CD4-positive, alpha-beta T cell treated with Interleukin-15 for 4 hours (primary cell): ENCODE results near the gene ZNRF3.
"Not testable (repeated sequence)": the region's sequence is repeated elsewhere in the genome, so short reads cannot be mapped to it uniquely, and the experiment has no call there.

Experiments used
- DNase-seq: peaks from one replicate; pipeline ENCODE4 v3.0.0-alpha.2; 2020; ENCODE audit warnings: low spot score

Gene ZNRF3

DNA sequence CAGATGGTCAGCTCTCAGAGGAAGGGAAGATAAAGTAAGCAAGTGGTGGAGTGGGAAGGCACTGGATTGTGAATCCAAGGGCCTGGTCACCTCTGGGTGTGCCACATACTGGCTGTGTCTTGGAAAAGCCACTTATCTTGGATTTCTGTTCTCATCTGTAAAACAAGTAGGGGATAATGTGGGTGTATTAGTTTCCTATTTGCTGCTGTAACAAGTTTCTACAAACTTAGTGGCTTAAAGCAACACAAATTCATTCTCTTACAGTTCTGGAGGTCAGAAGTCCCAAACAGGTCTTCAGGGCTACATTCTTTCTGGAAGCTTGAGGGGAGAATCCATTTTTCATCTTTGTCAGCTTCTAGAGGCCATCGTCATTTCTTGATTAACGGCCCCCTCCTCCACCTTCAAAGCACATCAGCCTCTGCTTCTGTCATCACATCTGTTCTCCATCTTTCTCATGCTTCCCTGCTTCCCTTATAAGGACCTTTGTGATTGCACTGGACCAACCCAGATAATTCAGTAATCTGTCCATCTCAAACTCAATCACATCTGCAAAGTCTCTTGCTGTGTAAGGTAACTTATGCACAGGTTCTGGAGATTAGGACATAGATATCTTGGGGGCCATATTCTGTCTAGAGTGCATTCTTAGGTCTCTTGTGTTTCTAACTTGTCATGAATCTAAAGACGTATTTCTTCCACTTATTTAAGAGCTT, 102.4 kb downstream of the ZNRF3 start:
- no peak for DNase-seq

GRCh38 chr22:28986366-28986765, 103.0 kb downstream of the ZNRF3 start:
- DNase-seq = no peak

DNA sequence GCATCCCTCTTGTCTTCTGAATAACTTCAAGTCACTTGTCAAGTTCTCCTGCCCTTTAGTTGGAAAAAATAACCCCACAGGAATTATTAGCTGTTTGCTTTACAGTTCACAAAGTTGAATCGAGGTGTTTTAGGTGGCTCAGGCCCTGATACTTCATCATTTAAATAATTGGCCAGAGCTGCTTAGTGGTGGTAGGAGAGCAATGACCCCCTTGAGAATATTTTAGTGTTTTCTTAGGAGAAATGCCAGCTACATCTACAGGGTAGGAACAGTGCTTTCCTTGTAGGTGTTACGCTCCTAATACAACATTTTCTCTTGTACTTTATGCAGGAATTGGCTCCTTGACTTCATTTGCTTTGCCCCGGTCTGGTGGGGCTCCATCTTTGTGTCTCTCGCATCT, 105.1 kb downstream of the ZNRF3 start:
- DNase-seq = no peak

GRCh38 chr22:28989035-28989464, 105.7 kb downstream of the ZNRF3 start:
- no peak for DNase-seq

- DNase-seq = no peak
Measured at GRCh38 chr22:28989484-28989883, 106.1 kb downstream of the ZNRF3 start.

DNA sequence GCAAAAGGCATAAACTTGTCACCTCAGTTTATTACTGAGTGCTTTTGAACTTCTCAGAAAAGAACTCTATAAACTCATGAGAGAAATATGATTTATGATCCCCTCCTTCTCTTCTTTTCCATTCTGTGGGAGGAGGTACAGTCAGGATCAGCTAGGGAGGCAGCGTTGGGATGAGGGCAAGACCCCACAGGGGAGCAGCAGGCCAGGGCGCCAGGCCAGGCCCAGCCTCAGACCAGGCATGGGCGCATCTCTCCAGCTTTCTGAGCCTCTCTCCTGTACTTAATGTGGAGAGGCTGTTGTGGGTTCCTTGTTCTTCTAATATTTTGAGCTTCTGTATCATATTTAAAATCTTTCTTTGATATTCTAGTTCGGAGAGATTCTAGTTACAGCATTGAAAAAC, 106.5 kb downstream of the ZNRF3 start:
- no peak for DNase-seq

DNA sequence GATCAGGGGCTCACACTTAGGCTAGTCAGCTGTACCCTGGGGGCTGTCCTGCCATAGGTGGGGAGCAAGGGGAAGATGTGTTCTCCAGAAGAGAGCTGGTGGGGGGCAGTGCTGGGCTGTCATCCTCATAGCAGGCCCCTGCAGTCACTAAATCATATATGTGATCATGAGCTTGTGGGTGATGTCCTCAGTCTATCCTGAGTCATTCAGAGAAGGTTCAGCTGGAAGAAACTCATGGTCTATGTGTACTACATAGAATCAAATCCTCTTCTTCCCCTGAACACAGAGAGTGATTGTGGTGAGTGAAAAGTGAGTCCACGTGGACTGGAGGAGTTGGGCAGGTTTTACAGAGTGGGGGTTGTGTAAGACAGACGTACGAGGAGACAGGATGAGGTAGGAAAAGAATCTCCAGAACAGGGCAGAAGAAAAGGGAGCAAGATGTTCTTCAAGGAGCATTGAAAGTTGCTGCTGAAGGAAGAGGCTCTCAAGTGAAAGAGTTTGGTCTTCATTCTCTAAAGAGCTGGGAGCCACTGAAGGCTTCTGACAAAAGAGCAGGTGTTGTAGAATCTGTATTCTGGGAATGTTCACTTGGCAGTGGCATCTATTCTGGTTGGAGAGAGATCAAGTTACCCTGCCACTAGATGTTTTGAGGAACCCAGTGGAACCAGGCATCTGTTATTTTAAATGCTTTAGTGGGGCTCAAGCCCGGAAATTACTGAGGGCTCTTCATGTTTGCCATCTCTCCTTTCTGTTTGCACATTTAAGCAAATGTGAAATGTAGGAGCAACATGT, 109.4 kb downstream of the ZNRF3 start:
- no peak for DNase-seq

DNA sequence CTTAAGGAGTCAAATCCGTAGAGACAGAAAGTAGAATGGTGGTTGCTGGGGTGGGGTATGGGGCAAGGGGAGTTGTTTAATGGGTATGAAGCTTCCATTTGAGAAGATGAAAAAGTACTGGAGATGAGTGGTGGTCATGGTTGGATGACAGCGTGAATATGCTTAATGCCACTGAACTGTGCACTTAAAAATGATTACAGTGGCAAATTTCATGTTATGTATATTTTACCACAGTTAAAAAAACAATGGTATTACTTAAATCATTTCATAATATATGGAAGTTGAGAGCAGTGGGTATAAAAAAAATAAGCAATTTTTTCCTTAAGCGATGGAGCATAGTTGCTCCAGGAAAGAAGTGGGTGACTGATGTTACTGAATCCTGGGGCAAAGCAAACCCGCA, 111.2 kb downstream of the ZNRF3 start:
- DNase-seq = no peak

DNA sequence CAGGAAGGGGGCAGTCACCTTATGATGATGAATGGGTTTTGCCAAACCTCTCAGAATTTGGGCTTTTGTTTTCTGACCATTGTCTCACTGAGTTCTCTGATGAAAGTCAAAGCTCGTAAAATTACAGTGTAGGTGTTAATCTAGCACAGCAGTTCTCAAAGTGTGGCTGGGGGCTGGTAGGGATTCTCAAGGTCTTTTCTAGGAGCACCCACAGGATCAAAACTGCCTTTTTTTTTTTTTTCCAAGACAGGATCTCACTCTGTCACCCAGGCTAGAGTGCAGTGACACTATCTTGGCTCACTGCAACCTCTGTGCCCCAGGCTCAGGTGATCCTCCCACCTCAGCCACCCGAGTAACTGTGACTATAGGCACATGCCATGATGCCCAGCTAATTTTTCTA, 112.2 kb downstream of the ZNRF3 start:
- no peak for DNase-seq

DNA sequence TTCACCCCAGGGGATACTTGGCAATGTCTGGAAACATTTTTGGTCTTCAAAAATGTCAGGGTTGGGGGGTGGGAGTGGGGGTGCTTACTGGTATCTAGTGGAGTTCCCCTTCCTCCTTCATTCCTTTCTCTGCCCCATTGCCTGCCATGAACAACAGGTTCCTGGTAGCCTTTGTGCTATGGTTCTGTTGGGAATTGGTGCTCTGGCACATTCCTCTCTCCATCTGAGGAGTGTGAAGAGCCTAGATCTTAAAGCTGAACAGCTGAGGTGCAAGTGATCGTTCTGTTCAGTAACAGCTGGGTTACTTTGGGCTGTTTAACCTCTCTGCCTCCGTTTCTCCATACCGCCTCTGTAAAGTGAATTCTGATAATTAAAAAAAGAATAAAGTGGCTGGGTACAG, 114.0 kb downstream of the ZNRF3 start:
- DNase-seq = no peak

DNA sequence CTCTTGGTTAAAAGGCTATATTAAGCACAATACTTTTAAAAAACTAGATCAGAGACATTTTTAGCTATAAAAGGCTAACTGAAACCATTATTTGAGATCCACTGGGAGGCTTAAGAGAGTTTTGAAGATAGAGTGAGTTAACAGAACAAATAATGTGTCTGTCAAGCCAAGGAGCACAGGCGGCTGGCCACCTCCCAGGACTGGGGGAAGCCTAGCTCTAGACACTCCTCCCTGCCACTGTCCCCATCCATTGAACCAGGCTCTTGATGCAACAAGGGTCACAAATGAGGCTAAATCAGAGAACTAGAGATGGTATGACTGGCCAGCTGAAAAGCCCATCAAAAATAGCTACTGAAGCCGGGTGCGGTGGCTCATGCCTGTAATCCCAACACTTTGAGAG, 115.3 kb downstream of the ZNRF3 start:
- no peak for DNase-seq

GRCh38 chr22:28999510-28999909, 116.1 kb downstream of the ZNRF3 start:
- no peak for DNase-seq

DNA sequence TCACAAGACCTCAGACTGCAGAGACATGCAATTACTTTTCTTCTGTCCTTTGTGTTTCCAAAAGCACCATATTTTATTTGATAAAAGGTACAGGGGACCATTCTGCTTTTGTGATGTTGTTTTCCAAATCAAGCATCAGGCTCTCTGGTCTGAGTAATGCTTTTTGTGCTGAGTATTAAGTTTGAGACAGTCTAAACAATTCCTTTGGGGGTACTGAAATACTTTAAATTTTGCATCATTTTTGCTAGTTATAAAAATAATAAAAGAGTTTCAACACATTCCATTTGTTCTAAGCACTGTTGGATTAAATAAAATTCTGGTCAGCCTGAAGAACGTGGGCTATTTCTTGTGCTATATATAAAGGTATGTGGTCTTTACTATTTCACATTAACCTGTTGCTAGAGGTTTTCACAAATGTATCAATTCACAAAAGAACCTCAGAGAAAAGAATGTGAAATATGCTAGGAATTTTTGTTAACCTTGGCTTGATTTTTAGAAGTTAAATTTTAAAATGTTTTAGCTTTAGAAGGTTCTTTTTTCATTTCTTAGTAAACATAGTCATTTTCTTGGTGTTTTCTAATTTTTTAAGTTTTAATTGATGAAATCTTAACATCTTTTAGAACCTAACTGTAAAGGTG, 116.7 kb downstream of the ZNRF3 start:
- DNase-seq = no peak

- no peak for DNase-seq
Measured at GRCh38 chr22:29000641-29001040, 117.3 kb downstream of the ZNRF3 start.

- DNase-seq = no peak
Measured at GRCh38 chr22:29002603-29003002, 119.2 kb downstream of the ZNRF3 start.

- DNase-seq = no peak
Measured at GRCh38 chr22:29003552-29003951, 120.2 kb downstream of the ZNRF3 start.

DNA sequence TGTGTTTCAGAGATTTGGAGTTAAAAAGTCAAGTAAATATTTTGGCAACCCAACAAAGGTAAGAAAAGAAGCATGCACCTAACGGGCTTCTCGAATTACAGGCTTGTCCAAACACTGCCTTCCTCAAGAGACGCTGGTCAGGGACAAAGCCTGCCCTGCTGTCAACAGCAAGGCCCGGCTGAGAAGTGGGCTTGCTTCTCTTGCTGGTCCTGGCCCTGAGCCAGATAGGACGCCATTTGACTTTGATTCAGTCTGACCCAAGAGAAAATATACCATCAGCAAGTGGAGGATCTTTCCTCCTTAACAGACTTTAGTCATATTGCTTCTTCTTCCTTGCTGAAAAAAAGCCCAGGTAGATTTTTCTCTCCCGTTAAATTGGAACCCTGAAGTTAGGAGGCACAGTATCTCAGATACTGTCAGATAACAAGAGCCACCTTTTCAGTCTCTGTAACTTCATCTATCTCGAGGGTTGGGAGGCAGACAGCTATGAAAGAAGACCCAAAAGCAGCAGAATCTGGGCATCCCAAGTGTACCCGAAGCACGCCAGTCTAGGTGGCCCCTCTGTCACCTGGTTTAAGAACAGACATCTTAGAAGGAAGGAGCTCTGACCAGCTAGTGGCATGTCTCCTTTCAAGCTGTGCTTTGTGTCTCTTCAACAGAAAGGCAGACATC, 120.7 kb downstream of the ZNRF3 start:
- no peak for DNase-seq

- no peak for DNase-seq
Measured at GRCh38 chr22:29004647-29005371, 121.4 kb downstream of the ZNRF3 start.

DNA sequence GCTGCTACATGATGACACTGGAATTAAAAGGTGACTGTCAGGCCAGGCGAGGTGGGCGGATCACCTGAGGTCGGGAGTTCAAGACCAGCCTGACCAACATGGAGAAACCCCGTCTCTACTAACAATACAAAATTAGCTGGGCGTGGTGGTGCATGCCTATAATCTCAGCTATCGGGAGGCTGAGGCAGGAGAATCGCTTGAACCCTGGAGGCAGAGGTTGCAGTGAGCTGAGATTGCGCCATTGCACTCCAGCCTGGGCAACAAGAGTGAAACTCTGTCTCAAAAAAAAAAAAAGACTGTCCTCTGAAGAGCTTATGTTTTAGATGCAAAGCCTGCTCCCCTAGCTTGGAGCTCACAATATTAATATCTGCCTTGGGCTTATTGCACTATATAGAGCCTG, 122.4 kb downstream of the ZNRF3 start:
- not testable (repeated sequence) for DNase-seq

DNA sequence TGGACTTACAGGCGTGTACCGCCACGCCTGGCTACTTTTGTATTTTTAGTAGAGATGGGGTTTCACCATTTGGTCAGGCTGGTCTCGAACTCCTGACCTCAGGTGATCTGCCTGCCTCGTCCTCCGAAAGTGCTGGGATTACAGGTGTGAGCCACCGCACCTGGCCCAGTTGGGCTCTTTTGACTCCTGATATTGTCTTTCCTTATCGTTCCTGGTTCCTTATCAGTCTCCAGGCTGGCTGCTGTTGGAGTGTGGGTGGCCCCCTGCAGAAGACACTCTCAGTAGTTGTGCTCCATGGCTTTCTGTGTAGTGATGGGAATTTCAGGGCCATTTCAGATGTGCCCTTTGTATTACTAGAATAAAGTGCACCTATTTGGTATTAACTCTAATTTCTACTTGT, 123.0 kb downstream of the ZNRF3 start:
- no peak for DNase-seq

GRCh38 chr22:29009148-29009547, 125.8 kb downstream of the ZNRF3 start:
- no peak for DNase-seq
